GM12891 (cell line): ENCODE data around the gene BTBD1.

Experiments
- PAX5 ChIP-seq: IDR thresholded peaks from 2 replicates; pipeline ENCODE4 v1.6.1; 2011; ENCODE audit warnings: low read length, moderate library complexity, mild to moderate bottlenecking; ENCODE audit not compliant: insufficient read depth, severe bottlenecking
- POLR2A ChIP-seq: IDR thresholded peaks from 2 replicates; pipeline ENCODE4 v1.6.1; 2011; ENCODE audit warnings: low read depth, low read length, control low read depth
- POLR2AphosphoS5 ChIP-seq: IDR thresholded peaks from 2 replicates; pipeline ENCODE4 v1.6.1; 2011; ENCODE audit warnings: low read depth, low read length, control low read depth
- SPI1 ChIP-seq: IDR thresholded peaks from 2 replicates; pipeline ENCODE4 v1.6.1; 2011; ENCODE audit warnings: low read depth, low read length, control low read depth
- TAF1 ChIP-seq: IDR thresholded peaks from 2 replicates; pipeline ENCODE4 v1.6.1; 2011; ENCODE audit warnings: low read depth, low read length, control low read depth

GRCh38 chr15:83113881-83114674 is 47.0 kb upstream of the BTBD1 start:
- TF ChIP-seq POLR2A (no peak), POLR2AphosphoS5 (no peak), TAF1 (no peak), SPI1 (no peak), PAX5 (no peak)
